HepG2 (cell line): Measurements from ENCODE around the gene PPP4R1. TPM values are rescaled to one million over a fixed set of nuclear protein-coding genes. Genes with fewer than 3 reads are reported as not detected.

ENCODE experiments used
- CREBL2 ChIP-seq: sonication (generic); formaldehyde crosslinking; IDR thresholded peaks from 2 replicates; pipeline ENCODE4 v1.8.1; 2023; ENCODE audit warnings: missing genetic modification reagents, mild to moderate bottlenecking, borderline replicate concordance
- CTCF ChIP-seq: sonication (generic); formaldehyde crosslinking; IDR thresholded peaks from 2 replicates; pipeline ENCODE4 v1.5.0; 2020; ENCODE audit warnings: mild to moderate bottlenecking, missing genetic modification reagents, moderate library complexity
- E2F1 ChIP-seq: sonication (generic); formaldehyde crosslinking; IDR thresholded peaks from 2 replicates; pipeline ENCODE4 v1.5.0; 2020; ENCODE audit warnings: missing genetic modification reagents
- GMEB1 ChIP-seq: sonication (generic); formaldehyde crosslinking; IDR thresholded peaks from 2 replicates; pipeline ENCODE4 v1.5.1; 2020; ENCODE audit warnings: missing genetic modification reagents, mild to moderate bottlenecking, borderline replicate concordance
- IRF9 ChIP-seq: sonication (generic); formaldehyde crosslinking; IDR thresholded peaks from 2 replicates; pipeline ENCODE4 v1.8.0; 2022; ENCODE audit warnings: missing genetic modification reagents, mild to moderate bottlenecking, borderline replicate concordance
- MXD3 ChIP-seq: IDR thresholded peaks from 2 replicates; pipeline ENCODE4 v1.6.1; 2016; ENCODE audit warnings: mild to moderate bottlenecking, missing biosample characterization, missing genetic modification reagents
- NFIB ChIP-seq: sonication (generic); formaldehyde crosslinking; IDR thresholded peaks from 2 replicates; pipeline ENCODE4 v1.9.0; 2021; ENCODE audit warnings: missing genetic modification reagents, mild to moderate bottlenecking, borderline replicate concordance
- RBFOX2 ChIP-seq: fragments of 200-400 bp; formaldehyde crosslinking; IDR thresholded peaks from 2 replicates; pipeline ENCODE4 v1.6.1; 2017; ENCODE audit warnings: low read depth, mild to moderate bottlenecking, low read length
- REPIN1 ChIP-seq: sonication (generic); formaldehyde crosslinking; IDR thresholded peaks from 2 replicates; pipeline ENCODE4 v1.8.0; 2022; ENCODE audit warnings: missing genetic modification reagents, low read depth, mild to moderate bottlenecking, borderline replicate concordance
- SOX13 ChIP-seq, 3 experiments: fragments of 450-650 bp in 1 of 3; sonication (generic) in 1 of 3; formaldehyde crosslinking in 1 of 3; IDR thresholded peaks in 2 of 3; conservative IDR thresholded peaks in 1 of 3; 2 replicates each; pipeline versions ENCODE4 v1.5.0 to v1.6.1; 2016 to 2020; ENCODE audit warnings: antibody characterized with exemption in 1 of 3, mild to moderate bottlenecking in 1 of 3, missing compliant biosample characterization in 1 of 3, missing genetic modification reagents in 1 of 3, moderate library complexity in 1 of 3
- ZBTB26 ChIP-seq: IDR thresholded peaks from 2 replicates; pipeline ENCODE4 v1.6.1; 2016; ENCODE audit warnings: missing compliant biosample characterization, missing genetic modification reagents, borderline replicate concordance
- ZNF263 ChIP-seq: sonication (generic); formaldehyde crosslinking; IDR thresholded peaks from 2 replicates; pipeline ENCODE4 v1.4.0; 2020; ENCODE audit warnings: missing genetic modification reagents
- ZNF451 ChIP-seq: sonication (generic); formaldehyde crosslinking; IDR thresholded peaks from 2 replicates; pipeline ENCODE4 v1.5.0; 2020; ENCODE audit warnings: mild to moderate bottlenecking, missing genetic modification reagents
- ZNF766 ChIP-seq: sonication (generic); formaldehyde crosslinking; IDR thresholded peaks from 2 replicates; pipeline ENCODE4 v1.5.0; 2020; ENCODE audit warnings: missing genetic modification reagents, borderline replicate concordance
- polyA plus RNA-seq, 8 experiments: library from polyadenylated mRNA; depleted of rRNA in 3 of 8; stranded (reverse) in 7 of 8; unstranded in 1 of 8; fragments of >200 nt; fragmentation: Illumina TruSeq in 4 of 8; extraction: Trizol in 4 of 8; gene quantifications; 2 replicates each; pipeline versions ENCODE4 v1.2.1 to v1.2.3, GENCODE V29; 2011 to 2016; ENCODE audit warnings: low read depth in 4 of 8, missing spikeins in 1 of 8, mixed read lengths in 1 of 8; ENCODE audit not compliant: insufficient read depth in 1 of 8
- total RNA-seq, 5 experiments: library from RNA; depleted of rRNA; stranded (reverse); fragments of >200 nt; fragmentation: Illumina TruSeq; extraction: Trizol; gene quantifications; 2 replicates each; pipeline ENCODE4 v1.2.3, GENCODE V29; 2016; ENCODE audit warnings: low read depth in 1 of 5

PPP4R1 gene
- total and polyA plus RNA-seq, 2 of the 13 experiments (the other 11 are each of a cell fraction or from before 2014, with no cell fraction given), result 66.5 to 72.4 TPM

GRCh38 chr18:9614401-9615279 is at the start of gene PPP4R1 (continued):
- TF ChIP-seq CTCF (CRISPR knock-in tag) (no peak), ZNF766 (CRISPR knock-in tag) (0 out of 2 replicates have a peak, but pooled peaks have one; percentile 24), NFIB (no peak), ZNF263 (peak; percentile 44; the same call in 1 of the 2 replicates), REPIN1 (0 out of 2 replicates have a peak, but pooled peaks have one; percentile 18), MXD3 (CRISPR knock-in tag) (0 out of 2 replicates have a peak, but pooled peaks have one; percentile 59), E2F1 (CRISPR knock-in tag) (no peak), ZNF451 (CRISPR knock-in tag) (0 out of 2 replicates have a peak, but pooled peaks have one; percentile 44), ZBTB26 (no peak), IRF9 (CRISPR knock-in tag) (peak; percentile 45; the same call in 1 of the 2 replicates), RBFOX2 (peak; percentile 84), SOX13 (IDR thresholded peaks at IDR 0.05) (no peak), SOX13 (CRISPR knock-in tag; conservative IDR thresholded peaks at IDR 0.05 in 1 of 2, IDR thresholded peaks at IDR 0.05 in 1 of 2) (0 out of 4 replicates have a peak, but pooled peaks of 1 of the 2 experiments have one; percentile 8), GMEB1 (CRISPR knock-in tag) (peak; percentile 32; the same call in 1 of the 2 replicates), CREBL2 (CRISPR knock-in tag) (no peak)
